OCI-LY3 (cell line): ENCODE measurements around the gene PKDREJ.

Source experiments
- CTCF ChIP-seq: fragments of 200-600, 300-600 bp; sonication (generic); IDR thresholded peaks from 2 replicates; pipeline ENCODE4 v1.5.1; 2014; ENCODE audit warnings: antibody characterized with exemption, low read length, low read depth
- EZH2phosphoT487 ChIP-seq: fragments of 200-600 bp; shearing (Covaris generic); IDR thresholded peaks from 2 replicates; pipeline ENCODE4 v1.6.1; 2018; ENCODE audit warnings: antibody characterized with exemption, mixed run types, low read depth

DNA sequence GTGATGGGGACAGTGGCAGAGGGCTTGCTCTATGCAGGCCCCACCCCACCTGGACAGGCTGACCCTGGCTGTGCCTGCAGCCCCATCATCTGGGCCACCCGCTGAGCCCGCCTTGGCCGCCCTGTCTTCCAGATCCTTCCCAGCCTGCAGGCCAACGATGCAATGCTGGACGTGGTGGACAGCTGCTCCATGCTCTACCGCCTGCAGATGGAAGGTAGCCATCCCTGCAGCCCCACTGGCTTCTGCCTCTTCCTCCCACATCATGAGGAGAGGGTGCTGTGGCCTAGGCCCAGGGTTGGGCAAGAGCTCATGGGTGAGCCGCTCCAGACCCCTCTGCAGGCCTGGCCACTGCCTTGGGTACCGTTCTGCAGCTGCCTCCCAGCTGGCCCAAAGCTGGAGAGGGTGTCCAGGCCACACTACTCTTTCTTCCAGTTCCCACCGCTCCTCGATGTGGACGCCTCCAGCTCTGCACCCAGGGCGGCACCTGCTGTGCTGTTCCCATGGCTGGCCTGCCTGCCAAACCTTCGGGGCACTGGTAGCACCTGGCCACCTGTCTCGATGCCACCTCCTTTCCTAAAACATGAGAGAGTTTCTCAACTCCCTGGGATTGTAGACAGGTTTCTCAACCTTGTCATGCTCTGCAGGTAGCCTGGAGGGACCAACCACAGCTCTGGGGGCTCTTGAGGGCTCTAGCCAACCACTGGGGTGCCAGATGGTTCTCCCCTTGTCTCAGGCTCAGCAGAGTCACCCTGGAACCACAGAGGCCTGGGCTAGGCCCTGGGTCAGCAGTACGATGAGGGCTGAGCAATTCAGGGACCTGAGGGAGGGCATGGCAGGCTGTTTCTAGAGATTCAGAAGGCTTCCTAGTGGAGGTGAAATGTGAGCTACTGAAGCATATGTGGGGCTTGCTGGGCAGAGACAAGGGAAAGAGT is 24.1 kb upstream of the PKDREJ start:
- TF ChIP-seq CTCF (no peak), EZH2phosphoT487 (no peak)
